ENCODE data around the gene PLA2R1. TPM values are rescaled to one million over a fixed set of nuclear protein-coding genes. Genes with fewer than 3 reads are reported as not detected.

PLA2R1 gene
- total RNA-seq, 1 experiment from 2014 or later = 0.39 TPM

DNA sequence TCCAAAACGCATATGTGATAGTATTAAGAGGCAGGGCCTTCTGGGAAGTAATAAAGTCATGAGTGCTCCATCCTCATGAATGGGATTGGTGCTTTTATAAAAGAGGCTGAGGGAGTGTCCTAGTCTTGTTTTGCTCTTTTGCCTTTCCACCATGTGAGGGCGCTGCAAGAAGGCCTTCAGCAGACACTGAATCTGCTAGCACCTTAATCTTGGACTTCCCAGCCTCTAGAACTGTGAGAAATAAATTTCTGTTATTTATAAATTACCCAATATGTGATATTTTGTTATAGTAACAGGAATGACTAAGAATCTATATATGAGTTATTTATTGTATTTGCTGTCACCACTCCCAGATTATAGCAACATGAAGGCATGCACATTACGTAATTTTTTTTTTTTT, 63.5 kb downstream of the PLA2R1 start:
- H3K27ac Mint-ChIP-seq (ENCODE audit: unreplicated experiment) = no peak overlapping the region
- H3K4me1 ChIP-seq = no peaks in the 10 kb centered on the region
- ChIA-PET CTCF (no interaction called here), POLR2A (no interaction called here)
- intact Hi-C loops (cut with micrococcal nuclease; ENCODE audit: unreplicated experiment) = no loop called here
- no peaks in the 10 kb centered on the region for H3K9me3 Mint-ChIP-seq (ENCODE audit: unreplicated experiment)
- BruUV-seq (replicated peaks) = no TSS peak
- no peaks in the 10 kb centered on the region for H3K27me3 ChIP-seq (replicated peaks; ENCODE audit: control insufficient read depth, insufficient read depth, low read length)
- TF ChIP-seq, protein P1, sequence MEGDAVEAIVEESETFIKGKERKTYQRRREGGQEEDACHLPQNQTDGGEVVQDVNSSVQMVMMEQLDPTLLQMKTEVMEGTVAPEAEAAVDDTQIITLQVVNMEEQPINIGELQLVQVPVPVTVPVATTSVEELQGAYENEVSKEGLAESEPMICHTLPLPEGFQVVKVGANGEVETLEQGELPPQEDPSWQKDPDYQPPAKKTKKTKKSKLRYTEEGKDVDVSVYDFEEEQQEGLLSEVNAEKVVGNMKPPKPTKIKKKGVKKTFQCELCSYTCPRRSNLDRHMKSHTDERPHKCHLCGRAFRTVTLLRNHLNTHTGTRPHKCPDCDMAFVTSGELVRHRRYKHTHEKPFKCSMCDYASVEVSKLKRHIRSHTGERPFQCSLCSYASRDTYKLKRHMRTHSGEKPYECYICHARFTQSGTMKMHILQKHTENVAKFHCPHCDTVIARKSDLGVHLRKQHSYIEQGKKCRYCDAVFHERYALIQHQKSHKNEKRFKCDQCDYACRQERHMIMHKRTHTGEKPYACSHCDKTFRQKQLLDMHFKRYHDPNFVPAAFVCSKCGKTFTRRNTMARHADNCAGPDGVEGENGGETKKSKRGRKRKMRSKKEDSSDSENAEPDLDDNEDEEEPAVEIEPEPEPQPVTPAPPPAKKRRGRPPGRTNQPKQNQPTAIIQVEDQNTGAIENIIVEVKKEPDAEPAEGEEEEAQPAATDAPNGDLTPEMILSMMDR (IDR thresholded peaks at IDR 0.05; ENCODE audit: insufficient read depth in 1 of 2, low read depth in 1 of 2, low read length in 1 of 2, severe bottlenecking in 1 of 2, unreplicated experiment in 1 of 2) = peak in 1 of 2 experiments; percentile 26
- H3K36me3 ChIP-seq (ENCODE audit: control insufficient read depth, insufficient read depth, low read length) = no peaks in the 10 kb centered on the region
- peaks cover 23% of the 10 kb centered on the region for H3K27me3 Mint-ChIP-seq (ENCODE audit: insufficient read depth, unreplicated experiment)
- no peaks in the 10 kb centered on the region for H3K4me1 Mint-ChIP-seq (ENCODE audit: low read depth, unreplicated experiment)
- H3K4me3 ChIP-seq (ENCODE audit: low read depth, low read length) = no peak overlapping the region
- no peak overlapping the region for H3K4me3 Mint-ChIP-seq (ENCODE audit: unreplicated experiment)
- no peaks in the 10 kb centered on the region; the same call in 1 of the 2 replicates for H3K9me3 ChIP-seq
- no peaks in the 10 kb centered on the region for H3K36me3 Mint-ChIP-seq (ENCODE audit: insufficient read depth, unreplicated experiment)
- peak in 1 of 2 experiments; percentile 9 for DNase-seq

DNA sequence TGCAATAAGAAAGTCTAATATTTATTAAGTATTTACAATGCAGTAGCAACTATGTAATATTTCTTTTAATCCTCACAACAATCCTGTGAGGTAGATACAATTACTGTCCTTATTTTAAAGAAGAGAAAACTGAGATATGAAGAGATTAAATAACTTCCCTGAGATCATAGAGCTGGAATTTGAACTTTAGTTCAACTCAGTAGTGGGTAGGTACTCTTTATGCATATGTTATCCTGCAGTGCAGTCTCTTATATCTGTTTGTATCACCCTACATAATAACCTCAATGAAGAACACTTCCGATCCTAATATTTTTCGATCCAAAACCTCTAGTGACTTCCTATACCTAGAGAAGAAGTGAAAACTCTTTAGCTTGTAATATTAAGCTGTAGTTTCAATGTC, 64.2 kb downstream of the PLA2R1 start:
- H3K4me3 ChIP-seq (ENCODE audit: low read depth, low read length) = no peak overlapping the region
- CTCF ChIA-PET = no interaction called here
- no TSS peak for BruUV-seq (replicated peaks)
- TF ChIP-seq, protein P1 (IDR thresholded peaks at IDR 0.05; ENCODE audit: insufficient read depth in 1 of 2, low read depth in 1 of 2, low read length in 1 of 2, severe bottlenecking in 1 of 2, unreplicated experiment in 1 of 2) = no peak
- H3K36me3 ChIP-seq (ENCODE audit: control insufficient read depth, insufficient read depth, low read length) = no peaks in the 10 kb centered on the region
- H3K4me3 Mint-ChIP-seq (ENCODE audit: unreplicated experiment) = no peak overlapping the region
- no peaks in the 10 kb centered on the region for H3K4me1 ChIP-seq
- H3K27me3 ChIP-seq (replicated peaks; ENCODE audit: control insufficient read depth, insufficient read depth, low read length) = no peaks in the 10 kb centered on the region
- no peaks in the 10 kb centered on the region for H3K4me1 Mint-ChIP-seq (ENCODE audit: low read depth, unreplicated experiment)
- no peaks in the 10 kb centered on the region for H3K36me3 Mint-ChIP-seq (ENCODE audit: insufficient read depth, unreplicated experiment)
- no peak overlapping the region for H3K27ac Mint-ChIP-seq (ENCODE audit: unreplicated experiment)
- no peaks in the 10 kb centered on the region; the same call in 1 of the 2 replicates for H3K9me3 ChIP-seq
- no peaks in the 10 kb centered on the region for H3K9me3 Mint-ChIP-seq (ENCODE audit: unreplicated experiment)
- H3K27me3 Mint-ChIP-seq (ENCODE audit: insufficient read depth, unreplicated experiment) = peaks cover 27% of the 10 kb centered on the region
- POLR2A ChIA-PET = no interaction called here
- DNase-seq = no peak
- intact Hi-C loops (cut with micrococcal nuclease; ENCODE audit: unreplicated experiment) = no loop called here

DNA sequence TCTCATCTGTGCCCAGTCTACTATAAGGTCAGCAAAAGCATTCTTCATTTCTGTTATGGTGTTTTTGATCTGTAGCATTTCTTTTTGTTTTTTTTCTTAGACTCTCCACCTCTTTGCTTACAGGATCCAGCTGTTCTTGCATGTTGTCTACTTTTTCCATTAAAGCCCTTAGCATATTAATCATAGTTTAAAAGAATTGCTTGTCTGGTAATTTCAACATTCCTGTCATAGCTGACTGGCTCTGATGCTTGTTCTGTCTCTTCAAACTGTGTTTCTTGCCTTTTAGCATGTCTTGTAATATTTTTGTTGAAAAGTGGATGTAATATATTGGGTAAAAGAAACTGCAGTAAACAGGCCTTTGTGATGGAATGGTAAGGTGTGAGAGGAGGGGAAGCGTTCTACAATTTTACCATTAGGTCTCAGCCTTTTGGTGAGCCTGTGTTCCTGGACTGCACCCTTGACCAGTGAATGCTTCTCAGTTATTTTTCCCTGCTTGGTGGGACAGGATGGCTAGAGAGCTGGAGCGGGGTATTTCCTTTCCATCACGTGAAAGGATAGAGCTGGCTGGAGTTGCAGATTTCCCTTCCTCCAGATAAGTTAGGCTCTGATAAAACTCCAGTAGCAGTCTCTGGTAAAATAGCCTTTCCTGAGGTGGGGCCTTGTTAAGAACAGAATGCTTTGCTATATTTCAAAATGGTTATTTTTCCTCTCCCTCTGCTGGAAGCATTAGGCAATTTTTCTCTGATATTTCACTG, 65.4 kb downstream of the PLA2R1 start:
- Mint-ChIP-seq H3K9me3 (ENCODE audit: unreplicated experiment) (no peaks in the 10 kb centered on the region), H3K27ac (ENCODE audit: unreplicated experiment) (no peak overlapping the region), H3K27me3 (ENCODE audit: insufficient read depth, unreplicated experiment) (peaks cover 27% of the 10 kb centered on the region), H3K4me1 (ENCODE audit: low read depth, unreplicated experiment) (no peaks in the 10 kb centered on the region), H3K4me3 (ENCODE audit: unreplicated experiment) (no peak overlapping the region), H3K36me3 (ENCODE audit: insufficient read depth, unreplicated experiment) (no peaks in the 10 kb centered on the region)
- Histone ChIP-seq H3K4me3 (ENCODE audit: low read depth, low read length) (no peak overlapping the region), H3K4me1 (no peaks in the 10 kb centered on the region), H3K27me3 (replicated peaks; ENCODE audit: control insufficient read depth, insufficient read depth, low read length) (no peaks in the 10 kb centered on the region), H3K9me3 (no peaks in the 10 kb centered on the region; the same call in 1 of the 2 replicates), H3K36me3 (ENCODE audit: control insufficient read depth, insufficient read depth, low read length) (no peaks in the 10 kb centered on the region)
- TF ChIP-seq, protein P1 (IDR thresholded peaks at IDR 0.05; ENCODE audit: insufficient read depth in 1 of 2, low read depth in 1 of 2, low read length in 1 of 2, severe bottlenecking in 1 of 2, unreplicated experiment in 1 of 2) = peak in 1 of 2 experiments; percentile 3
- no TSS peak for BruUV-seq (replicated peaks)
- ChIA-PET CTCF (no interaction called here), POLR2A (no interaction called here)
- no peak for DNase-seq
- intact Hi-C loops (cut with micrococcal nuclease; ENCODE audit: unreplicated experiment) = no loop called here

Data from Caco-2 (cell line).